Measurements from ENCODE around the gene GAP43.

- TF ChIP-seq POLR2A (IDR thresholded peaks at IDR 0.05) (no peak), CTCF (IDR thresholded peaks at IDR 0.05) (no peak)
Observed at GRCh38 chr3:115638991-115639390, 15.7 kb downstream of the GAP43 start.
